Activated gamma-delta T cell (primary cell): Measurements from ENCODE around the gene ANKRD36.
"Not testable (repeated sequence)": the region's sequence is repeated elsewhere in the genome, so short reads cannot be mapped to it uniquely, and the experiment has no call there.

Experiments
- DNase-seq: peaks from one replicate; lab custom pipeline; 2025; lab: John Stamatoyannopoulos, UW

The ANKRD36 gene

GRCh38 chr2:97113882-97114255 is 916 bp downstream of the ANKRD36 start:
- DNase-seq, result not testable (repeated sequence)

GRCh38 chr2:97129090-97129489 is 16.1 kb downstream of the ANKRD36 start:
- DNase-seq, result not testable (repeated sequence)

GRCh38 chr2:97144016-97144415 is 31.1 kb downstream of the ANKRD36 start:
- not testable (repeated sequence) for DNase-seq

- not testable (repeated sequence) for DNase-seq
Observed at GRCh38 chr2:97166548-97166947, 53.6 kb downstream of the ANKRD36 start.

- not testable (repeated sequence) for DNase-seq
Observed at GRCh38 chr2:97167938-97168337, 55.0 kb downstream of the ANKRD36 start.

- DNase-seq, result not testable (repeated sequence)
Observed at GRCh38 chr2:97168583-97168982, 55.6 kb downstream of the ANKRD36 start.

GRCh38 chr2:97180391-97180790 is 67.4 kb downstream of the ANKRD36 start:
- DNase-seq, result not testable (repeated sequence)

- not testable (repeated sequence) for DNase-seq
Observed at GRCh38 chr2:97195349-97195748, 82.4 kb downstream of the ANKRD36 start.

- not testable (repeated sequence) for DNase-seq
Observed at GRCh38 chr2:97197251-97197650, 84.3 kb downstream of the ANKRD36 start.

- not testable (repeated sequence) for DNase-seq
Observed at GRCh38 chr2:97200887-97201286, 87.9 kb downstream of the ANKRD36 start.

GRCh38 chr2:97202643-97203250 is 89.8 kb downstream of the ANKRD36 start:
- not testable (repeated sequence) for DNase-seq

- no peak for DNase-seq
Observed at GRCh38 chr2:97210325-97210724, 97.4 kb downstream of the ANKRD36 start.

- DNase-seq, result not testable (repeated sequence)
Observed at GRCh38 chr2:97215025-97215424, 102.1 kb downstream of the ANKRD36 start.

GRCh38 chr2:97230848-97231585 is 118.1 kb downstream of the ANKRD36 start:
- DNase-seq, result not testable (repeated sequence)

GRCh38 chr2:97232981-97233380 is 120.0 kb downstream of the ANKRD36 start:
- not testable (repeated sequence) for DNase-seq

- not testable (repeated sequence) for DNase-seq
Observed at GRCh38 chr2:97233660-97234295, 120.8 kb downstream of the ANKRD36 start.

GRCh38 chr2:97261192-97261591 is 148.2 kb downstream of the ANKRD36 start:
- DNase-seq, result not testable (repeated sequence)

GRCh38 chr2:97266449-97266848 is 153.5 kb downstream of the ANKRD36 start:
- DNase-seq, result not testable (repeated sequence)

- DNase-seq, result no peak
Observed at GRCh38 chr2:97267411-97268074, 154.6 kb downstream of the ANKRD36 start.

- DNase-seq, result not testable (repeated sequence)
Observed at GRCh38 chr2:97268075-97268591, 155.2 kb downstream of the ANKRD36 start.

- not testable (repeated sequence) for DNase-seq
Observed at GRCh38 chr2:97276232-97276798, 163.4 kb downstream of the ANKRD36 start.

GRCh38 chr2:97285187-97285586 is 172.2 kb downstream of the ANKRD36 start:
- not testable (repeated sequence) for DNase-seq
